Endothelial cell of umbilical vein (primary cell): ENCODE data around the gene TMEM164.

Source experiments
- CTCF ChIP-seq, 2 donors: IDR thresholded peaks; 1 replicate in 1 of 2; 2 replicates in 1 of 2; pipeline ENCODE4 v1.5.1; 2011; ENCODE audit warnings: low read length in 2 of 2, mild to moderate bottlenecking in 2 of 2, moderate library complexity in 2 of 2, control low read depth in 1 of 2, inconsistent platforms in 1 of 2, low read depth in 1 of 2; ENCODE audit not compliant: insufficient read depth in 1 of 2; ENCODE audit errors: extremely low read depth in 1 of 2
- EZH2 ChIP-seq: IDR thresholded peaks from 2 replicates; pipeline ENCODE4 v1.6.1; 2012; ENCODE audit warnings: borderline replicate concordance, low read depth, mild to moderate bottlenecking, moderate library complexity, low read length, inconsistent platforms; ENCODE audit not compliant: severe bottlenecking
- GATA2 ChIP-seq: IDR thresholded peaks from 2 replicates; pipeline ENCODE4 v1.7.0; 2011; ENCODE audit warnings: low read depth, mild to moderate bottlenecking, moderate library complexity, mixed read lengths, low read length; ENCODE audit not compliant: insufficient read length, insufficient read depth
- JUN ChIP-seq: IDR thresholded peaks from 2 replicates; pipeline ENCODE4 v1.6.1; 2011; ENCODE audit warnings: borderline replicate concordance, low read depth; ENCODE audit not compliant: insufficient read length, insufficient read depth
- MYC ChIP-seq: IDR thresholded peaks from one replicate; pipeline ENCODE4 v1.6.1; 2011; ENCODE audit warnings: mild to moderate bottlenecking, low read depth, low read length
- POLR2A ChIP-seq: IDR thresholded peaks from 2 replicates; pipeline ENCODE4 v1.6.1; 2012; ENCODE audit warnings: low read depth, mild to moderate bottlenecking, control low read depth, low read length
- POLR2AphosphoS5 ChIP-seq: IDR thresholded peaks from 2 replicates; pipeline ENCODE4 v1.6.1; 2012; ENCODE audit warnings: low read depth, mild to moderate bottlenecking, control low read depth, low read length, moderate library complexity; ENCODE audit not compliant: insufficient read depth
- TF ChIP-seq, protein P1 (sequence below): IDR thresholded peaks from 2 replicates; pipeline ENCODE4 v1.6.1; 2011; ENCODE audit not compliant: insufficient read depth, insufficient read length

GRCh38 chrX:110004215-110004614, 1.3 kb downstream of the TMEM164 start:
- TF ChIP-seq EZH2, result no peak
- TF ChIP-seq, protein P1, sequence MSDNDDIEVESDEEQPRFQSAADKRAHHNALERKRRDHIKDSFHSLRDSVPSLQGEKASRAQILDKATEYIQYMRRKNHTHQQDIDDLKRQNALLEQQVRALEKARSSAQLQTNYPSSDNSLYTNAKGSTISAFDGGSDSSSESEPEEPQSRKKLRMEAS, result no peak
- TF ChIP-seq CTCF (IDR thresholded peaks at IDR 0.05; ENCODE audit: extremely low read depth in 1 of 2, insufficient read depth in 1 of 2, low read depth in 1 of 2, low read length in 2 of 2), result no peak
- TF ChIP-seq POLR2AphosphoS5, result no peak
- no peak for TF ChIP-seq POLR2A
- TF ChIP-seq GATA2, result no peak
- no peak for TF ChIP-seq MYC
- TF ChIP-seq JUN, result no peak
